Neural cell (in vitro differentiated cells): ENCODE measurements around the gene LRSAM1. TPM values are rescaled to one million over a fixed set of nuclear protein-coding genes. Genes with fewer than 3 reads are reported as not detected.

Source experiments
- H2AFZ ChIP-seq: fragments of 200-600, 300-800 bp; sonication (generic), shearing (Covaris generic); 2 replicates; pipeline ENCODE4 v1.6.0; 2014; ENCODE audit warnings: low read depth, mild to moderate bottlenecking, antibody characterized with exemption, low read length, moderate library complexity
- H3F3A ChIP-seq: fragments of 200-600 bp; shearing (Covaris generic); 2 replicates; pipeline ENCODE4 v1.6.1; 2016; ENCODE audit warnings: mild to moderate bottlenecking, moderate library complexity, mixed read lengths, antibody characterized with exemption, low read length; ENCODE audit not compliant: insufficient read depth, poor library complexity, severe bottlenecking
- H3K27ac ChIP-seq: fragments of 200-600, 300-800 bp; sonication (generic), shearing (Covaris generic); 2 replicates; pipeline ENCODE4 v1.5.1; 2014; ENCODE audit warnings: mild to moderate bottlenecking, low read length, moderate library complexity
- H3K27me3 ChIP-seq: fragments of 300-800, 200-600 bp; sonication (generic), shearing (Covaris generic); 2 replicates; pipeline ENCODE4 v1.6.0; 2014; ENCODE audit warnings: mild to moderate bottlenecking, low read depth, low read length, moderate library complexity; ENCODE audit not compliant: insufficient read depth
- H3K36me3 ChIP-seq: fragments of 300-800, 200-600 bp; sonication (generic), shearing (Covaris generic); 2 replicates; pipeline ENCODE4 v1.5.1; 2014; ENCODE audit warnings: mild to moderate bottlenecking, antibody characterized with exemption, low read length, moderate library complexity; ENCODE audit not compliant: insufficient read depth
- H3K4me2 ChIP-seq: fragments of 300-800, 200-600 bp; sonication (generic), shearing (Covaris generic); 2 replicates; pipeline ENCODE4 v1.6.0; 2014; ENCODE audit warnings: mild to moderate bottlenecking, low read length
- H3K4me3 ChIP-seq: fragments of 300-800, 200-600 bp; sonication (generic), shearing (Covaris generic); 2 replicates; pipeline ENCODE4 v1.5.1; 2014; ENCODE audit warnings: mild to moderate bottlenecking, low read length, moderate library complexity
- H3K79me2 ChIP-seq: fragments of 200-600 bp; shearing (Covaris generic); replicated peaks from 2 replicates; pipeline ENCODE4 v1.6.0; 2014; ENCODE audit warnings: mild to moderate bottlenecking, low read length, moderate library complexity; ENCODE audit not compliant: insufficient read depth
- H3K9ac ChIP-seq: fragments of 300-800, 200-600 bp; sonication (generic), shearing (Covaris generic); 2 replicates; pipeline ENCODE4 v1.6.1; 2016; ENCODE audit warnings: mild to moderate bottlenecking, low read length, mixed read lengths
- H3K9me2 ChIP-seq: fragments of 200-600 bp; shearing (Covaris generic); 2 replicates; pipeline ENCODE4 v1.6.1; 2016; ENCODE audit warnings: mild to moderate bottlenecking, low read length, mixed read lengths; ENCODE audit not compliant: insufficient read depth
- H3K9me3 ChIP-seq: fragments of 200-600, 300-800 bp; sonication (generic), shearing (Covaris generic); 2 replicates; pipeline ENCODE4 v1.6.1; 2016; ENCODE audit warnings: mild to moderate bottlenecking, mixed run types, low read length, moderate library complexity, mixed read lengths
- H4K20me1 ChIP-seq: fragments of 200-600 bp; shearing (Covaris generic); 2 replicates; pipeline ENCODE4 v1.6.1; 2016; ENCODE audit warnings: mild to moderate bottlenecking, mixed run types; ENCODE audit not compliant: insufficient read depth
- EP300 ChIP-seq: fragments of 450-650 bp; conservative IDR thresholded peaks from 2 replicates; pipeline ENCODE4 v1.6.1; 2014; ENCODE audit warnings: antibody characterized with exemption, mild to moderate bottlenecking, moderate library complexity; ENCODE audit not compliant: poor library complexity, severe bottlenecking
- EZH2 ChIP-seq: fragments of 200-600, 300-800 bp; shearing (Covaris generic), sonication (generic); IDR thresholded peaks from 2 replicates; pipeline ENCODE4 v1.6.1; 2014; ENCODE audit warnings: antibody characterized with exemption, low read length, borderline replicate concordance, mild to moderate bottlenecking; ENCODE audit not compliant: insufficient read depth, poor library complexity, severe bottlenecking
- MXI1 ChIP-seq: fragments of 450-650 bp; conservative IDR thresholded peaks from 2 replicates; pipeline ENCODE4 v1.6.1; 2014; ENCODE audit warnings: antibody characterized with exemption, mild to moderate bottlenecking; ENCODE audit not compliant: poor library complexity, severe bottlenecking
- POLR2AphosphoS5 ChIP-seq: IDR thresholded peaks from 2 replicates; pipeline ENCODE4 v1.6.1; 2012
- RAD21 ChIP-seq: fragments of 450-650 bp; conservative IDR thresholded peaks from 2 replicates; pipeline ENCODE4 v1.6.1; 2014; ENCODE audit warnings: antibody characterized with exemption, mild to moderate bottlenecking, moderate library complexity
- SMC3 ChIP-seq: fragments of 450-650 bp; conservative IDR thresholded peaks from 2 replicates; pipeline ENCODE4 v1.6.1; 2014; ENCODE audit warnings: antibody characterized with exemption, mild to moderate bottlenecking, moderate library complexity; ENCODE audit not compliant: poor library complexity
- TAF1 ChIP-seq: IDR thresholded peaks from 2 replicates; pipeline ENCODE4 v1.6.1; 2012; ENCODE audit warnings: low read depth
- polyA plus RNA-seq: library from polyadenylated mRNA; depleted of rRNA; stranded (reverse); fragments of >200 nt; gene quantifications from 2 replicates; pipeline ENCODE4 v1.2.3, GENCODE V29; 2014
- TF ChIP-seq, protein P1 (sequence below): IDR thresholded peaks from 2 replicates; pipeline ENCODE4 v1.6.1; 2012; ENCODE audit warnings: borderline replicate concordance
- TF ChIP-seq, protein P2 (sequence below): fragments of 450-650 bp; IDR thresholded peaks from 2 replicates; pipeline ENCODE4 v1.5.1; 2014; ENCODE audit warnings: antibody characterized with exemption, mild to moderate bottlenecking, moderate library complexity; ENCODE audit not compliant: poor library complexity, severe bottlenecking

The LRSAM1 gene
- polyA plus RNA-seq, 1 donor from 2014 or later = 21.6 TPM

DNA sequence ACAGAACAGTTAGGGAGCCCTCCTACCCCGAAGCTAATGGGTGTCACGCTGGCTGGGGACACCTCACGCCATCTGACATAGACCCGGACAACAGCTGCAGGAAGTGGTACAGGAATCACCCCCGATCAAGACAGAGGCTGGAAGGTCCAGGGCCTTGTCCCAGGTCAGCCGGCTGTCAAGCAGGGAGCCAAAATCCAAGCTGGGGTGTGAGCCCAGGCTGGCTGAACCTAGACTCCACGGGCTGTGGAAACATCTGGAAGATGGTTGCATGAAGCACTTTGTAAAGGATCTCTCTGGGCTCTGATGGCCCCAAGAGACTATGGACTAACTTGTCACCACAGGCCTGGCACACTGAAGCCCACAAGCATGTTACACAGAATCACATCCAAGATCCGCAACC lies 91.9 kb downstream of the LRSAM1 start:
- H3K9me2 ChIP-seq = no peaks in the 10 kb centered on the region
- no peak overlapping the region for H3K4me3 ChIP-seq
- TF ChIP-seq EP300 = no peak
- TF ChIP-seq, protein P1, sequence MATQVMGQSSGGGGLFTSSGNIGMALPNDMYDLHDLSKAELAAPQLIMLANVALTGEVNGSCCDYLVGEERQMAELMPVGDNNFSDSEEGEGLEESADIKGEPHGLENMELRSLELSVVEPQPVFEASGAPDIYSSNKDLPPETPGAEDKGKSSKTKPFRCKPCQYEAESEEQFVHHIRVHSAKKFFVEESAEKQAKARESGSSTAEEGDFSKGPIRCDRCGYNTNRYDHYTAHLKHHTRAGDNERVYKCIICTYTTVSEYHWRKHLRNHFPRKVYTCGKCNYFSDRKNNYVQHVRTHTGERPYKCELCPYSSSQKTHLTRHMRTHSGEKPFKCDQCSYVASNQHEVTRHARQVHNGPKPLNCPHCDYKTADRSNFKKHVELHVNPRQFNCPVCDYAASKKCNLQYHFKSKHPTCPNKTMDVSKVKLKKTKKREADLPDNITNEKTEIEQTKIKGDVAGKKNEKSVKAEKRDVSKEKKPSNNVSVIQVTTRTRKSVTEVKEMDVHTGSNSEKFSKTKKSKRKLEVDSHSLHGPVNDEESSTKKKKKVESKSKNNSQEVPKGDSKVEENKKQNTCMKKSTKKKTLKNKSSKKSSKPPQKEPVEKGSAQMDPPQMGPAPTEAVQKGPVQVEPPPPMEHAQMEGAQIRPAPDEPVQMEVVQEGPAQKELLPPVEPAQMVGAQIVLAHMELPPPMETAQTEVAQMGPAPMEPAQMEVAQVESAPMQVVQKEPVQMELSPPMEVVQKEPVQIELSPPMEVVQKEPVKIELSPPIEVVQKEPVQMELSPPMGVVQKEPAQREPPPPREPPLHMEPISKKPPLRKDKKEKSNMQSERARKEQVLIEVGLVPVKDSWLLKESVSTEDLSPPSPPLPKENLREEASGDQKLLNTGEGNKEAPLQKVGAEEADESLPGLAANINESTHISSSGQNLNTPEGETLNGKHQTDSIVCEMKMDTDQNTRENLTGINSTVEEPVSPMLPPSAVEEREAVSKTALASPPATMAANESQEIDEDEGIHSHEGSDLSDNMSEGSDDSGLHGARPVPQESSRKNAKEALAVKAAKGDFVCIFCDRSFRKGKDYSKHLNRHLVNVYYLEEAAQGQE = no peak
- TF ChIP-seq POLR2AphosphoS5 = no peak
- no peak for TF ChIP-seq TAF1
- TF ChIP-seq RAD21 = no peak
- no peak for TF ChIP-seq SMC3
- no peak for TF ChIP-seq EZH2
- TF ChIP-seq, protein P2, sequence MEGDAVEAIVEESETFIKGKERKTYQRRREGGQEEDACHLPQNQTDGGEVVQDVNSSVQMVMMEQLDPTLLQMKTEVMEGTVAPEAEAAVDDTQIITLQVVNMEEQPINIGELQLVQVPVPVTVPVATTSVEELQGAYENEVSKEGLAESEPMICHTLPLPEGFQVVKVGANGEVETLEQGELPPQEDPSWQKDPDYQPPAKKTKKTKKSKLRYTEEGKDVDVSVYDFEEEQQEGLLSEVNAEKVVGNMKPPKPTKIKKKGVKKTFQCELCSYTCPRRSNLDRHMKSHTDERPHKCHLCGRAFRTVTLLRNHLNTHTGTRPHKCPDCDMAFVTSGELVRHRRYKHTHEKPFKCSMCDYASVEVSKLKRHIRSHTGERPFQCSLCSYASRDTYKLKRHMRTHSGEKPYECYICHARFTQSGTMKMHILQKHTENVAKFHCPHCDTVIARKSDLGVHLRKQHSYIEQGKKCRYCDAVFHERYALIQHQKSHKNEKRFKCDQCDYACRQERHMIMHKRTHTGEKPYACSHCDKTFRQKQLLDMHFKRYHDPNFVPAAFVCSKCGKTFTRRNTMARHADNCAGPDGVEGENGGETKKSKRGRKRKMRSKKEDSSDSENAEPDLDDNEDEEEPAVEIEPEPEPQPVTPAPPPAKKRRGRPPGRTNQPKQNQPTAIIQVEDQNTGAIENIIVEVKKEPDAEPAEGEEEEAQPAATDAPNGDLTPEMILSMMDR = no peak
- TF ChIP-seq MXI1 = no peak
- H2AFZ ChIP-seq = no peak overlapping the region
- H4K20me1 ChIP-seq = no peaks in the 10 kb centered on the region
- H3K9ac ChIP-seq = no peak overlapping the region
- no peaks in the 10 kb centered on the region for H3K36me3 ChIP-seq
- no peak overlapping the region for H3K4me2 ChIP-seq
- H3K79me2 ChIP-seq = no peaks in the 10 kb centered on the region
- H3K27ac ChIP-seq = no peak overlapping the region
- H3K9me3 ChIP-seq = no peaks in the 10 kb centered on the region
- no peaks in the 10 kb centered on the region for H3F3A ChIP-seq
- no peaks in the 10 kb centered on the region for H3K27me3 ChIP-seq

DNA sequence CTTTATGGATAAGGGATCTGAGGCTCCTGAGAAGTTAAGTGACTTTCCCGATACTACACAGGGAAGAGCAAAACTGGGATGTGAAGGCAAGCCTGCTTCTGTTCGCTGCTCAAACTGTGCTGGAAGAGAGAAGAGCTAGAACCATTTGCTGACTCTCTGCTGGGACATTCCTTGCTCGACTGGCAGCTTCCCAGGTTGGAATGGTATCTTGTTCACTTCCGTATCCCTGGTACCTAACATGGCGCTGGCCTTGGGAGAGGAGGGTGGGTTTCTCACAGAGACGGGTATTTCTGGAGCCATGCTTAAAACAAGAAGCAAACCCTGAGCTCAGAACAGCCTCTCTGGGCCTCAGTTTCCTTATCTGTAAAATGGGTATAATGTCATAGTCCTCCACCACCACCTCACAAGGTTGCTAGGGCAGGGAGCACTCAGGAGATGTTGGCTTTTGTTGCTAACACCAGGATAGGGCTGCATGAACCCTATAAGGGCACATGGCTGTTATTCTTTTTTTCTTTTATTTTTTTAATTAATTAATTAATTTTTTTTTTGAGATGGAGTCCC lies 92.7 kb downstream of the LRSAM1 start:
- no peaks in the 10 kb centered on the region for H3K27me3 ChIP-seq
- no peak overlapping the region for H2AFZ ChIP-seq
- H4K20me1 ChIP-seq = no peaks in the 10 kb centered on the region
- no peak overlapping the region for H3K9ac ChIP-seq
- no peak overlapping the region for H3K4me2 ChIP-seq
- no peaks in the 10 kb centered on the region for H3F3A ChIP-seq
- H3K9me2 ChIP-seq = no peaks in the 10 kb centered on the region
- no peaks in the 10 kb centered on the region for H3K79me2 ChIP-seq
- H3K27ac ChIP-seq = no peak overlapping the region
- TF ChIP-seq RAD21 (no peak), MXI1 (no peak)
- H3K9me3 ChIP-seq = no peaks in the 10 kb centered on the region
- H3K4me3 ChIP-seq = no peak overlapping the region
- no peaks in the 10 kb centered on the region for H3K36me3 ChIP-seq
